Stimulated activated CD8-positive, alpha-beta memory T cell treated with anti-CD3 and anti-CD28 coated beads, Interleukin-4, amount 100 ng/mL, for 1 hour (primary cell): ENCODE data around the gene PRSS38.
A peak's percentile ranks its signal among the peaks of the same experiment; 100 is the strongest.

Experiments
- DNase-seq, 2 donors: peaks; one replicate each; pipeline ENCODE4 v3.0.0-alpha.2; 2020; ENCODE audit warnings: low read depth in 2 of 2, low spot score in 1 of 2

The PRSS38 gene

GRCh38 chr1:227815468-227816409 is at the start of gene PRSS38:
TSS of gene PRSS38 (plus strand) at chr1:227815675. CDS start at chr1:227815717, 42 bp downstream.
- no peak for DNase-seq

GRCh38 chr1:227766015-227766634 is 49.4 kb upstream of the PRSS38 start:
- peak; percentile 61 to 72 for DNase-seq

DNA sequence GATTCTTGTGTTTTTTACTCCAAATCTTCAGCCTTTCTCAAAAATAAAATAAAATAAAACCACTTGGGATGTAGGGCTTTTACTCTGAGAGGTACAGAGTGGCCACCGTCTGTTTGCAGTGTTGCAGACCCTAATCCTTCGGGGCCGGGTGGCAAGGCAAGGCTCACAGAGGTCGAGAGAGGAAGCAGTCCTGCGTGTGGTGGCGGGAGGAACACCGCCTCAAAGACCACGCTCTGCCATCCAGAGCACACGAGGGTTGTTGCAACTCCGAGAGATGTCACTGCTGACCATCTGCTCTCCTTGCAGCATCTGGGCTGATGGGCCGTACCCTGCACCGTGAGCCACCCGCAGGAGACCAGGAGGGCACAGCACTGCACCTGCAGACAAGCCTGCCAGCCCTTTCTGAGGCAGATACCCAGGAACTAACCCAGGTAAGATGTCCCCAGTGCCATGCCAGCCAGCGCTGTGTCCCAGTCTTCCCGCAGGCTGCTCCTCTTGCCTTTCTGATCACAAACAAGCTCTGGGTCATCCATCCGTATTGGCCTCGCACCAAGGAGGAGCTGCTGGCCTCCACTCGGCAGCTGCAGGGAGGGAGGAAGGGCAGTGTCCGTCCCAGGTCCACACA is 48.7 kb upstream of the PRSS38 start:
- DNase-seq: no peak

DNA sequence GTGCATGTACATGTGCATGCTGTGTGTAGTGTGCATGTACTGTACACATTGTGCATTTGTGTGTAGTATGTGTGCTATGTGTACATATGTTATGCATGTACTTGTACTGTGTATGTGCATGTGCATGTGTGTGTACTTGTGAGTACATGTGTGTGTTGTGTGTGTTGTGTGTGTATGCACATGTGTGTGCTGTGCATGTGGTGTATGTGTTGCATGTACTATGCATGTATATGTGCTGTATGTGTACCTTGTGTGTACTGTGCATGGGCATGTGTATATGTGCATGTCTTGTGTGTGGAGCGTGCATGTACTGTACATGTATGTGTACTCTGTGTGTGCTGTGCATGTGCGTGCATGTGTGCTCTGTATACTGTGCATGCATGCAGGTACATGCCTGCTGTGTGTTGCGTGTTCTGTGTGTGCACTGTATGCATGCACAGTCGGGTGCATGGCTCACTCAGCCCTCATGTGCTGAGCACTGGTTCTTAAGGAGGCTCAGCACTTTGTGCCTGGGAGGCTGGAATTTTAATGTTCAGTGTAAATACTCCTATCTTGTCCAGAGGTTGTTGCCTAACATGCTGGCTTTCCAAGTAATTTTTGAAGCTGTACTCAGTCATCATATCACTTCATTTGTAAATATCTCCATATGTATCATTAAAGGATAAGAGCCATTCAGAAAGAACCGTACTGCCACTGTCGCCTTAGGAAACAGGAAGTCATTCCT is 47.9 kb upstream of the PRSS38 start:
- DNase-seq: no peak

DNA sequence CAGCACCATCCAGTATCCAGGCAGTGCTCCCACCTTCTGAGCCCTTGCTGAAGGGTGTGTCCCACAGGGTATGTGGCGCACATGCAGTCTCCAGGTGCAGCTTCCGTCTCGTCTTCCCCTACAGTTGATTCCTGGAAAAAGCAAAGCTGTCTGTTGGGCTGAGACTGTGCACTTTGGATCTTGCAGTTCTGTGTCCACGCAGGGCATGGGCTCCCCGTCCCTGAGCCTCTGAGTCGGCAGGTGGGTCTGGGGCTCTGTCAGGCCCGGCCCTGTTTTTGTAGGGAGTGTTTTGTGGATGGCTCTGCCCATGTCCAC is 47.4 kb upstream of the PRSS38 start:
- DNase-seq: no peak

GRCh38 chr1:227768640-227769039 is 46.8 kb upstream of the PRSS38 start:
- no peak for DNase-seq

DNA sequence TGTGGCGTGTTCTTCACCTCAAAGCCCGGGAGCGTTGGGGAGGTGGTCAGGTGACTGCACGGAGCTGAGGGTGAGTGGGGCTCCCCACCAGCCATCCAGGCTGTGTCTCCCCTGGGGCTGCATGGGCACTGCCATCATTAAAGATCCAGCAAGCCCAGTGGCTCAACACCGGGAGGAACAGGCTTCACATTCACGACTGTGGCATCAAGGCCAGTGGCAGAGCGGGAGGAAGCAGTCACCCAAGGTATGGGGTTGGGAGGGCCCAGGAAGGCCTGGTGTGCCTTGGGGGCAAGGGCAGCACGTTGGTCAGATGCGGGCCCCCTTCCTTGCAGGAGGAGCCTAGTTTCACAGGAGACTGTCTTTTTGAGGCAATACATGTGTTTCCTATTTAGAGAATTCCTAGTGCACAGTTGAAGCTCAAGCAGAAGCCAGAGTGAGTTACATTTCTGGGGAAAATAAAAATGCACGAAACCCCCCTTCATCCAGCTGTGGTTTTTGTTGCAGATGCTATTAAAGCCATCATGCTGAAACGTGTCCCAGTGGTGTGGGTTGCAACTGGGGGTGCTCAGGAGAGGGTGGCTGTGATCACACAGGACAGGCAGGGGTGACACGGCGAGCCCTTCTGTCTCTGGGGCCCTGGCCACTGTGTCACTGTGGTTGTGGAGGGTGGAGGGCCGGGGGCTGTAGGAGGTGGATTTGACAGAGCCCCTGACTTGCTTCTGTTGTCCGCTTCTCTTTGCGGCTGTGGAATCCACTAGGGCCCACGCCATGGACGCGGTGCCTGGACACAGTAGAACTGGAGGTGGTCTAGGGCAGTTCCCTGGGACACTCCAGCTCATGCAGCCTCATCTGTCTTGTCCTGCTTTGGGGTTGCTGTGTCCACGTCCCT is 46.2 kb upstream of the PRSS38 start:
- DNase-seq: no peak

- no peak for DNase-seq
Measured at GRCh38 chr1:227769936-227770494, 45.5 kb upstream of the PRSS38 start.

GRCh38 chr1:227770812-227771211 is 44.7 kb upstream of the PRSS38 start:
- DNase-seq: no peak

GRCh38 chr1:227771326-227771725 is 44.1 kb upstream of the PRSS38 start:
- DNase-seq: no peak

GRCh38 chr1:227771771-227772170 is 43.7 kb upstream of the PRSS38 start:
- DNase-seq: no peak

- no peak for DNase-seq
Measured at GRCh38 chr1:227773558-227773957, 41.9 kb upstream of the PRSS38 start.

GRCh38 chr1:227774051-227774731 is 41.3 kb upstream of the PRSS38 start:
- no peak for DNase-seq

DNA sequence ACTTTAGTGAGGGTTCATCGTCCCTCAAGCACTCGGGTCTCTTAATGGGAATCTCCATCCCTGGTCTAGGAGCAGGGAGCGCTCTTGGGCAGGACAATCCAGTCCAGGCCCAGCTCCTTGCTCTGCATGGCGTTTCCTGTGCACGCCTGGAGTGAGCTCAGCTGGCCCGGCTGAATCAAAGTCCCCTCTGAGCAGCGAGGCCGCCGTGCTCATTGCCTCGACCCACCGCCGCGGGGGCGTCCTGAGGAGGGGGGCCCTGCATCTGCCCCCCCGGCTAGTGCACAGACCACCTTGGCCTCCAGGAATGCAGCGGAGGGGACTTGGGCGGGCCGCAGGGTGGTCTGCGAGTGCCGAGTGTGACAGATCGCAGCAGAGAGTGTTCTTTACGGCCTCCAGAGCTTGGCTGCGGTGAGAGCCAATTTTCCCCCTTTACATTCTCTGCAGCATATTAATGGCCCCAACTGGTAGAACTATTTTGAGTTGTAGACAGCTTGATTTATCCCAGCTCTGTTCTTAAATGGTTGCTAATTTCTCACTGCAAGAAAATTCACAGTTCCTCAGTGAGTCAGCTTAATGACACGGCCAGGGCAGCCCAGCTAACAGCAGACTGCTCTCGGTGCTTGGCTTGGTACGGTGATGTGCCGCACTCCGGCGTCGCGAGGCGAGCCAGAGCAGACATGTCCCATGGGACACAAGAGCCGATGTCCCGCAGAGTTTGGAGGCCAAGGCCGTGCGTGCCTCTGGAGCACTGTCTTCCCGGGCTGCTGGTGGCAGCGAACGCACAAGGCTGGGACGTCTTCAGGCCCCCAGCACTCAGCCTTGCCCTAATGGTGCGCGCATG is 40.4 kb upstream of the PRSS38 start:
- no peak for DNase-seq

DNA sequence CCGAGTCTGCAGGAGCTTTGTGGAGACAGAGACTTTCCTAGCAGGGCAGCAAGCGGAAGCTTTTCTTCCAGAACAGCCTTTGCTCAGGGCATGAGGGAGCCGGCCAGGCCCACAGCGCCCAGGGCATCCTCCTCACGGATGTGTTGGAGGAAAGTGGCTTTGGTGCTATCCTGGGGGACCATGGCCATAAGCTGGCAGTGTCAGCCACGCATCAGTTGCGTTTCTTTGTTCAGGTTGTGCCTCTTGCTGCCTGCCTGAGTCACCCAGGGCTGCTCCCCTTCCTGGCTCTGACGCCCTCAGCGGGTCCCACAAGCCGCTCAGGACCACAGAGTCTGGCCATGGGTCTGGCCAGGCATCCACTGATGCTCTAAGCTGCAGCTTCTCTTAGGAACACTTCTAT is 39.6 kb upstream of the PRSS38 start:
- DNase-seq: no peak

DNA sequence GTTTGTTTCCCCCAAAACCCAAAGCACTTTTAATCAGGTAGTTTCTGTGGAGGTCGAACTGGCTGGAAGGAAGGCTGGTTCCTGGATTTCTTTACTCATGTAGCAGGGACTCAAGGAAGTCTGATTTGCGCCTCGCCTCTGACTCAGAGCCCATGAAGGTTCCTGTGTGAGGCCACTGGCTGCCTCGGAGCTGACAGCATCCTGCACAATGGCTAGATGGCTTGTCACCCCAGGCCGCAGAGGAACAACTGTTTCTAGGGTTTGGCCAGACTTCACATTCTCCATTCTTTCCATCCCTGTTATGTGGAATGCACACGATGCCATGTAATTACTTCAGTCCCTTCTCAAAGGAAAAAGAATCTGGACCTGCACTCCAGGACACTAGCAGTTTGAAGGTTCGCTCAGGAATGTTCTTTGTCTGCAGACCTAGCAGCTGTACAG is 39.1 kb upstream of the PRSS38 start:
- DNase-seq: no peak

DNA sequence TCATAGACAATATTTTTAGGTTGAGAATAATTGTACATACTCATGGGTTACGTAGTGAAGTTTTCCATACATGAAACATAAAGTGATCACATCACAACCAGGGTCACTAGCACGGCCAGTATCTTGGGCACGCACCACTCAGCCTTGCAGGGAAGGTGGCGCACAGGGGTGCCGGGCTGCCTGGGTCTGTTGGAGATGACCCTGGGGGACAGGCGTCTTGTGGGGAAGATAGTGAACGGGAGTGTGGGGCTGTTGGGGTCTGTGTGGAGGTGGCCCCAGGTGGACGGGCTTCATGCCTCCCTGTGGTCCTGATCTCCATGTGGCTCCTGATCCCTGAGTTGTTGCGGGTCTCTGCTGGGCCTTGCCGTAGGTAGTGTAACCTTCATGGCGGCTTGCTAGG is 38.3 kb upstream of the PRSS38 start:
- DNase-seq: no peak

DNA sequence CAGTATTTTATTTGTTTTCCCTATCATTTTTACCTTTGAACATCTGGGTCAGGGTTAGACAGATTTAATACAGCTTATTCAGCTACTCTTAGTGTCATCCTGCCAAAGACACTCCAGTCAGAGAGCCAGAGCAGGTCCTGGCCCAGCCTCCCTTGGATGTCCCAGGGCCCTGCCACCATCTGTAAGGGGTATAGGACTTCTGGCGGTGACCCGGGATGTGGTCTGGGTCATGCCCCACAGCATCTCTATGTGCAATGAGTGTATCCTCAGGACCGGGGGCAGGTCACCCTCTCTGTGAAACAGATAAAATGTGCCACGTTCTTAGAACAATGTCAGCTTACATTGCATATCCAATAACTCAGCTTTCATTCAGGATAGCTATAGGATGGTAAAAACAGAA is 37.8 kb upstream of the PRSS38 start:
- DNase-seq: no peak
